Colonic mucosa (tissue), 4 donors: Measurements from ENCODE around the gene NUPR1. TPM values are rescaled to one million over a fixed set of nuclear protein-coding genes. Genes with fewer than 3 reads are reported as not detected.
A peak's percentile ranks its signal among the peaks of the same experiment; 100 is the strongest.

Source experiments
- DNase-seq: peaks from one replicate; pipeline ENCODE4 v3.0.0-alpha.2; 2020
- H3K27ac ChIP-seq: fragments of 200-600 bp; one replicate; pipeline ENCODE4 v1.8.0; 2021
- H3K27me3 ChIP-seq: fragments of 200-600 bp; one replicate; pipeline ENCODE4 v1.8.0; 2021
- H3K36me3 ChIP-seq: fragments of 200-600 bp; one replicate; pipeline ENCODE4 v1.8.0; 2021
- H3K4me1 ChIP-seq: fragments of 200-600 bp; one replicate; pipeline ENCODE4 v1.8.0; 2021; ENCODE audit warnings: mild to moderate bottlenecking
- H3K4me3 ChIP-seq: fragments of 200-600 bp; one replicate; pipeline ENCODE4 v1.8.0; 2021
- H3K9ac ChIP-seq, 2 donors: one replicate each; pipeline ENCODE4 v1.7.0; 2013; ENCODE audit warnings: control low read depth in 2 of 2, low read depth in 2 of 2, low read length in 2 of 2
- H3K9me3 ChIP-seq: fragments of 200-600 bp; one replicate; pipeline ENCODE4 v1.8.0; 2021
- CTCF ChIP-seq: fragments of 200-600 bp; IDR thresholded peaks from one replicate; pipeline ENCODE4 v1.8.0; 2022; ENCODE audit warnings: antibody characterized with exemption, mild to moderate bottlenecking
- intact Hi-C: fragments of 100-400 bp; cut with DNase I; formaldehyde crosslinking; loops from one replicate; pipeline ENCODE4 v1.14.1; 2022
- total RNA-seq, 2 donors: library from RNA; stranded (reverse); fragmentation: NEBNext Ultra II Directional in 1 of 2; extraction: Animal tissue kit (Norgen Biotek cat#: 25700) in 1 of 2; gene quantifications; one replicate each; pipeline ENCODE4 v1.2.1, GENCODE V29; 2021
- donor health status: healthy.
- donor health status: DM: no; HTN: no; CAD: no.
- donor health status: DM: no; HTN: no; CAD: no.

Gene NUPR1
- total RNA-seq, result 100 to 1,000 TPM in 1 of 2 donors, 10 to 100 TPM in 1; 87.0 to 128 TPM

- no peaks in the 10 kb centered on the region for H3K27me3 ChIP-seq
- peak within 1 kb of the TSS; percentile 90 for H3K27ac ChIP-seq
- H3K9me3 ChIP-seq, result no peaks in the 10 kb centered on the region
- no peak for TF ChIP-seq CTCF
- H3K36me3 ChIP-seq, result no peaks in the 10 kb centered on the region
- peak; percentile 97 for DNase-seq
- H3K4me1 ChIP-seq, result peaks cover 4% of the 10 kb centered on the region
- H3K9ac ChIP-seq, result peak within 1 kb of the TSS; percentile 69 to 87
- intact Hi-C loops, result no loop called here
- H3K4me3 ChIP-seq, result peak within 1 kb of the TSS; percentile 45
Measured at GRCh38 chr16:28538733-28539596, at the start of gene NUPR1. Gene NUPR1 (minus strand): TSS chr16:28538974. CDS start chr16:28538907, 67 bp downstream.

GRCh38 chr16:28587386-28587785 is 48.6 kb upstream of the NUPR1 start:
- Histone ChIP-seq H3K9ac (no peak overlapping the region), H3K27ac (no peak overlapping the region), H3K4me1 (no peaks in the 10 kb centered on the region), H3K9me3 (no peaks in the 10 kb centered on the region), H3K36me3 (no peaks in the 10 kb centered on the region), H3K27me3 (no peaks in the 10 kb centered on the region), H3K4me3 (no peak overlapping the region)
- DNase-seq, result no peak
- no peak for TF ChIP-seq CTCF
- intact Hi-C loops, result no loop called here

GRCh38 chr16:28586466-28586865 is 47.7 kb upstream of the NUPR1 start:
- no peaks in the 10 kb centered on the region for H3K4me1 ChIP-seq
- peak overlapping the region; percentile 35 for H3K27ac ChIP-seq
- H3K9me3 ChIP-seq, result no peaks in the 10 kb centered on the region
- no peak overlapping the region for H3K4me3 ChIP-seq
- intact Hi-C loops, result no loop called here
- H3K9ac ChIP-seq, result no peak overlapping the region
- no peaks in the 10 kb centered on the region for H3K27me3 ChIP-seq
- DNase-seq, result no peak
- no peak for TF ChIP-seq CTCF
- peaks cover 3% of the 10 kb centered on the region for H3K36me3 ChIP-seq

- Histone ChIP-seq H3K27ac (peak overlapping the region; percentile 35), H3K36me3 (peaks cover 3% of the 10 kb centered on the region), H3K27me3 (no peaks in the 10 kb centered on the region), H3K4me1 (no peaks in the 10 kb centered on the region), H3K9ac (no peak overlapping the region), H3K9me3 (no peaks in the 10 kb centered on the region), H3K4me3 (no peak overlapping the region)
- intact Hi-C loops, result no loop called here
- TF ChIP-seq CTCF, result no peak
- peak; percentile 78 for DNase-seq
Measured at GRCh38 chr16:28585674-28586073, 46.9 kb upstream of the NUPR1 start.

- Histone ChIP-seq H3K27me3 (no peaks in the 10 kb centered on the region), H3K4me3 (no peak overlapping the region), H3K36me3 (peaks cover 3% of the 10 kb centered on the region), H3K27ac (no peak overlapping the region), H3K9ac (no peak overlapping the region), H3K9me3 (no peaks in the 10 kb centered on the region), H3K4me1 (no peaks in the 10 kb centered on the region)
- intact Hi-C loops, result no loop called here
- TF ChIP-seq CTCF, result no peak
- no peak for DNase-seq
Measured at GRCh38 chr16:28580726-28581315, 42.0 kb upstream of the NUPR1 start.
